ENCODE data around the gene PRKAG2.
"Not testable (repeated sequence)": the region's sequence is repeated elsewhere in the genome, so short reads cannot be mapped to it uniquely, and the experiment has no call there.

Gene PRKAG2

DNA sequence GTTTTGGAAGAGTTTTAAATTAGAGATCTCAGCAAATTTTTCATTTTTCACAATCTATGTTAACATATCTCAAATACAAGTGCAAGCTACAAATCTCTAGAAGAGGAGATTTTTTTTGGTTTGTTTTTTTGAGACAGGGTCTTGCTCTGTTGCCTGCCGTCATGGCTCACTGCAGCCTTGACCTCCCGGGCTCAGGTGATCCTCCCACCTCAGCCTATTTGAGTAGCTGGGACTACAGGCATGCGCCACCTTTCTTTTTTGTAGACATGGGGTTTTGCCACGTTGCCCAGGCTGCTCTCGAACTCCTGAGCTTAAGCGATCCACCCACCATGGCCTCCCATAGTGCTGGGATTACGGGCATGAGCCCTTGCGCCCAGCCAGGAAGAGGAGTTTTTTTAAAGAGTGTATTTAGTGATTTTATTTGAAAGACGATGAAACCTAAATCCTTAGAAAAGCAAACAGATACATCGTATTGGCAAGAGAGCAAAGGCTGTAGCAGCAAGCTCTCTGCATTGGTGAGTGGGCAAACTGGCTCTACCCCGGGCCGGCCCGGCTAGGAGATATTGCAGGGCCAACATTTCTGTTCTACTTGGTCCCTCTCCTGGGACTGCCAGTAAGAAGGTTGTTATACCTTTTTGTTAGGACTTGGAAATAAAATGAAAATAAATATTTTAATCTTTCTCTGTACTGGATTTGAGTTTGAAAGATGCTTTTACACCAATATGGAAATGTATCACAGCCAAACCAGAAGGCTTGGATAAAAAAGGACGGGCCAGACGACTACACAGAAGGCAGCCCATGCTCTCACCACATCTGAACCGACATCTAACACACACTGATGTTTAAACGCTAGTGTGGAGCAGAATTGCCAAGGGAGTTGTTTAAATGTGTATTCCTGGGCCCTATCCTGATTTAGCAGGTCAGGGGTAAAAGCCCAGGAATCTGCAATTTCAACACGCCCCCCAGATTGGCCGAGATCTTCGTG, 307.7 kb downstream of the PRKAG2 start:
- DNase-seq, result no peak

DNA sequence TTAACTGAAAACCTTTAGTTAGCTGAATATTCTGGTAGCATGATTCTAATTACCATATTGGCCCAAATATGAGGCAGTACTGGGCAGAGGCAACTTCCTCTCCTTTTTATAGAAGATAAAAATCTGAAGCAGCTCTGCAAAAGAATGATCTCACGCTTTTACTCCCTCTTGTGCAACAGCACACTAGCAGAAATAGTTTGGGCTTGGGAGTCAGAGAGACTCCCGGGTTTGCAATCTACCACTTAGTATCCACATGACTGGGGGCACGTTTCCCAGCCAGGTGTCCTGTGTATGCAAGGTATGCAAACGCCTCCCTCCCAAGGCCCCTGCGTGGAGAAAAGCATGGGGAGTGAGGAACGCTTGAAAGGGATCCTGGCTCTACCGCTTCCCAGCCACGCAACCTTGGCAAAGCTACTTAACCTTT, 310.0 kb downstream of the PRKAG2 start:
- DNase-seq, result no peak

DNA sequence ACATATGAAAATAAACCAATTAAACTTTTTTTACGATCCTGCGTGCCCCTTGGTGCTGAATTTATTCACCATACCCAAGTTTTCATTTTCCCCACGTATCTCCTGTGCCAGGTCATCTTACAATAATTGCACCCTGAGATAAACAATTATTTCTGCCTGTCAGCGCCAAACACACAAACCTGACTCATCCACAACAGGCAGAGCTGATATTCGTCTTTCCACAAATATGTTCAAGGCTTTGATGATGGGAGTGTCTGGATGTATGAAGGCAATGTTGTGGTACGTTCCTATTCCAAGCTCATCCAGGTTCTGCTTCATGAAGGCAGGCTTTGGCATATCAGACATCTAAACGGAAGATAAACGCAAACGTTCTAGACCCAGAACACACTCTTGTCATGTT, 311.4 kb downstream of the PRKAG2 start:
- no peak for DNase-seq

DNA sequence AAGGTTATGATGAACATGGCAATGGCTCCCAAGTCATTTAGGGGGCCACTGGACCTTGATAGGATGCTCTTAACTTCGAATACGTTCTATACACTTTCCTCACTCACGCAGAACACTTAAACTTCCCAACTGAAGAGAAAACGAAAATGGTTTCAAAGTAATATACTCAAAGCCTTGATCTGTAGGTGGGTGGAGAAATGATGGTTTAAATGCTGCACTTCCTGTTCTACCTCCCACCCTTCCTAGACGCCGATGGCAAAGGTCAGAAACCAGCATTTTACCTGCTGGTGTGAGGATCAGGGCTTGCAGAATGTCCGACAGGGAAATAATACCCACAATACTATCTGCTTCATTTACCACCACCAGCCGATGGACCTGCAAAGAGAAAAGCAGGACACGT, 316.7 kb downstream of the PRKAG2 start:
- no peak for DNase-seq

DNA sequence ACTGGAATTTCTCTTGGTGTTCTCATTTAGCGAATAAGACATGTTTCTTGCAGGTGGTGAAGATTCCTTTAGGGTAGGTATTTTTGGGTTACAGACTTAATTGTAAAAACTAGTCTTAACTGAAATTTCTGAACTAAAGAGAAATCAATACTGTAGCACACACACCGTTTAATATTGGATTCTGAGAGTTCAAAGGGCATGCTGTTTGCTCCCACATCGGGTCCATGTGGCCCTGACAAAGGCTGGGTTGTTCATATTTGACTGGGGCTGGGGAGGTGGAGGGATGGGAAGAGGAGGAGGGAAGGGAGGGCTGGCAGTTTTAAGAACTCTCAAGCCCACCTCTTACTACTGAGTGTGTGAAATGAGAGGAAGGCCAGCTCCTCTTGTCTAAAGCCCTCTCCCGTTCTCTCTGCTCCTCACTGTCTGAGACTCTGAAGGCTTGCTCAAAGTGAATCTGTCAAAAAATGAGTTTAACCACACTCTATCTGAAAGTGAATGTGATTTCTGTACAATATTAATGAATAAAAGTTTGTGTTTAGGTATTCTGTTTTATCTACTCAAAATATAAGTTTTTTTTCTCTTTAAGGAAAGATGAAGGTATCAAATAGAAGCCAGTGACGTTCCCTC, 317.2 kb downstream of the PRKAG2 start:
- no peak for DNase-seq

DNA sequence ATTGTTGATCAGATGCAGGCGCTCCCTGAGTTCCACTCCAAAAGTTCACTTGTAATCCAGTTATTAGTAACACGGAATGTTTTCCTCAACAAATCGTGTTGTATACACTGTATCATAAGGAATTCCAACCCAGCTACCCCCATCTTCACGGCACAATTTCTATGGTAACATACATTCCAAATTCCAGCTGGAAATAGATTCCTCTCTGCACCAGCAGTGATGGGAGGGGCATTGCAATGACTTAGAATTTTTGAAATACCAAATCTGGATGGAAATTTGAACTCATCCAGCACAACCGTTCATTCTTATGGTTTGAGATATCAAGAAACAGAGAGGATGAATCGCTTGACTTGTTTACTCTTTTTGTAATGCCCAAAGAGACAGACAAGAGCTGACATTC, 318.3 kb downstream of the PRKAG2 start:
- no peak for DNase-seq

DNA sequence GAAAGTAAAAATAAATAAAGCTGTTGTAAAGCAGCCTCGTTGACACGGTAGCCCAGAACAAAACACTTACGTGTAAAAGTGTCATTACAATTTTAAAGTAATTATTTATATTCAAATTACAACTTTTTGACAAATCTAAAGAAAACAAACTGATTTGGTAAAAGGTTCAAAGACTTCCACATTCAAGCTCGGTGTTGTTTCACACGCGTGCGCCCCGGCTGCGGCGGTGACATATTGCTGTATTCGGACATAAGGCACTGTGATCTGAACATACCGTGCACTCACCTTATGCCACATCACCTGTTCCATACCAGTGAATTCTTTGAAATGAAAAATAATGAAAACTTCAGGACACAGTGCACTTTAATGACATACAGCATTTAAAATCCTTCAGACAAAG, 320.3 kb downstream of the PRKAG2 start:
- DNase-seq, result no peak

DNA sequence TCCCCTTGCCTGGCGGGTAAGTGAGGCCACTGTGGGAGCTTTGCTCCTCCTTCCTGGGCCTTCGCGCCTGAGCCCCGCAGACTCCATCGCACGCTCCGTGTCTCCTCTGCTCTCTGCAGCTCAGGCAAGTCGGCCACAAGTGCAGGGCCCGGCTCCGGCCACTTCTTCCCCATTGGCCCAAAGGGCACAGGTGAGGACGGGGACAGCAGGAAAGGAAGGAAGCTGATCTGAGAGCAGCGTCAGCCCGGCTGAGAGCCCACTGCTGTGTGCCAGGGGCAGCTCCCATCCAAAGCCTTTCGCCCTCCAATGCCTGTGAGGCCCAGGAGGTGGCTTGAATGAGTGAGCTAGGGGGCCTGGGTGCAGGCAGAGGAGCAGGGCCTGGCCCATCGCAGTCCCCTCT, 323.6 kb downstream of the PRKAG2 start:
- no peak for DNase-seq

DNA sequence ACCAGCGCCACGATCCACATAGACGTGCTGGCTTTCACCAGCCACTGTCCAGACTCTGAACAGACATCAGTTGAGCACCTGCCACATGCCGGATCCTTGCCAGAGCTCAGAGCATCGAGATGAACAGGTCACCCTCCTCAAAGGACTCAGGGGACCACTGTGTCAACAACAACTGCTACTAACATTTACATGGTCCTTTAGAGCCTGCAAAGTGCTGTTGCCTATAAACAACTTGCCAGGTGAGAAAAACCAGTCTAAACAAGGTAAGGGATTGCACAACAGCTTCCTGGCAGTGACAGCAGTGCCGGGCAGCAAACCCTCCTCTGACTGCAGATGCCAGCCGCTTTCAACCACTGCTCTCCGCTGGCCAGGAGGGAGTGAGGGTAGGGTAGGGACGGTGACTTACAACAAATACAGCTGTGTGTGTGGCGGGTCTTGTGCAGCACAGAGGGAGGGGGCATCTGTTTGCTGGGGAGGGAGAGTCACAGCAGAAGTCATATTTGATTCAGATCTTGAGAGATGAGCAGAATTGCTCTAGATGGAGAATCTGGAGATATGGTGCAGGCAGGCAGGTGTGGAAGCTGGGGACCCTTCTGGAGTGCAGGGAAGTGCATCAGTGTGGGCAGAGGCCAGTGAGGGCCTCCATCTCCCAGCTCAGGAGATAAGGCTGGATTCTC, 324.4 kb downstream of the PRKAG2 start:
- no peak for DNase-seq

DNA sequence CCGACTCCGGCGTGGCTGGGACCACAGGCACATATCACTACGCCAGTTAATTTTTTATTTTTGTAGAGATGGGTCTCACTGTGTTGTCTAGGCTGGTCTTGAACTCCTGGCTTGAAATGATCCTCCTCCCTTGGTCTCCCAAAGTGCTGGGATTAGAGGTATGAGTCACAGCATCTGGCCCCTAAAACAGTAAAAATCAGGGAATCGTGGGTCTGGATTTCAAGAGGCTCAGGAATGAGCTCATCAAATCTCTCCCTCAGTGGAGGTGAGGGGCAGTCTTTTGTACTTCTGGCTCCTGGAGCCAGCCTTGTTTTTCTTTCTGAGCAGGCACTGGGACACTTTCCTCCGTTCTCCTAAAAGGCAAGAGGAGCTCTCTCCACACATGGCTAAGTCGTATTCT, 325.1 kb downstream of the PRKAG2 start:
- DNase-seq, result no peak

DNA sequence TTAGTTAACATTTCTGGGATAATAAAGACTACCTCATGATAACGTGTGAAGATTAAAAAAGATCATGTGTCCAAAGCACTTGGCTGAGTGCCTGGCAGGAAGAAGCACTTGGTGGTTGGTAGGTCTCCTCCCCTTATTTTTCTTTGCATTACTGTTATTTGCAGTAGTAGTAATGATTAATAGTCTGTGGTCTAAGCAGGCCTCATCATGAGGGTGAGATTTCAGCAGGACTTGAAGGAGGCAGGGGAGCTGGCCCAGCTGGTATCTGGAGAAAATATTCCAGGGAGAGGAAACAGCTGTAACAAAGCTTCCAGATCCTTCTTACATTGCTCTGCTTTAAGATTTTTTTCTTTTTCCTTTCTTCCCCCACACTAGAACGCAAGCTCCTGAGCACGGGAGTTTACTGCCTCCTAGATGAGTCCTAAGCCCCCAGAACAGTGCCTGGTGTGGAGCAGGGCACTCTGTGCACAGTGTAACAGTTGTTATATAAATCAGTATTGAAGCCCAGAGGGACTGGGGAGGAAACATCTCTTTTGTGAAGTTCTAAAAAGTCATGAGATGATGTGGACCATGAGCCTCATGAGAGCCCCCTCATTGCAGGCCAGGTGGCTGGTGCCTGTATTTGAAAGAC, 326.1 kb downstream of the PRKAG2 start:
- DNase-seq, result no peak

DNA sequence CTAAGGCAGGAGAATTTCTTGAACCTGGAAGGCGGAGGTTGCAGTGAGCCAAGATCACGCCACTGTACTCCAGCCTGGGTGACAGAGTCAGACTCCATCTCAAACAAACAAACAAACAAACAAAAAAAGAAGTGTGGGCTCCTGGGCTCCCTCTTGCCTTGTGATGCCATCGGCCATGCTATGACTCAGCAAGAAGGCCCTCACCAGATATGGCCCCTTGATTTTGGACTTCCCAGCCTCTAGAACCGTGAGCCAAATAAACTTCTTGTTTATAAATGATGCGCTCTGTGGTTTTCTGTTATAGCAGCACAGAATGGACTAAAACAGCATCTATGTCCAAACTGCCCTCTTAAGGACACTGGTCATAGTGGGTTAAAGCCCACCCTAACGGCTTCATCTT, 327.3 kb downstream of the PRKAG2 start:
- DNase-seq, result no peak

DNA sequence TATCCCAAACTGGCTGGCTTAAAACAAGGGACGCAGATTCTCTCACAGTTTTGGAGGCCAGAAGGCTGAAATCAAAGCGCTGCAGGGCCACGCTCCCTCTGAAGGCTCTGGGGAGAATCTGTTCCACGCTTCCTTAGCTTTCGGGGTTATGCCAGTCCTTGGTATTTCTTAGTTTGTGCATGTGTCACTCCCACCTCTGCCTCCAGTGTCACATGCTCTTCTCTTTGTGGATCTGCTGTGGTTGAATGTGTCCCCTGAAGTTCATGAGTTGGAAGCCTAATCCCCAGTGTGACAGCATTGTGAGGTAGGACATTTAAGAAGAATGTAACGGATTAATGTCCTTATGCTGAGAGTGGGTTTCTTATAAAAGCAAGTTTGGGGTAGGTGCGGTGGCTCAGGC, 327.8 kb downstream of the PRKAG2 start:
- no peak for DNase-seq

DNA sequence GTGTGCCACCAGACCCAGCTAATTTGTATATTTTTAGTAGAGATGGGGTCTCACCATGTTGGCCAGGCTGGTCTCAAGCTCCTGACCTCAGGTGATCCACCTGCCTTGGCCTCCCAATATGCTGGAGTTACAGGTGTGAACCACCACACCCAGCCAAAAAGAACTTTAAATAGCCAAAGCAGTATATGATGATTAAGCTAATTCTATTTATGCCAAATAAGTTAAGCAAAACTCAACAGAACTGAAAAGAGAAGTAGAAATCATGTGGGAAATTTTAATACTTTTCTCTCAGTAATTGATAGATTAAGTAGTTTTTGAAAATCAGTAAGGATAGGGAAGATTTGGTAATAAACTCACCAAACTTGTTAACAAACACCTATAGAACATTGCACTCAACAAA, 332.7 kb downstream of the PRKAG2 start:
- no peak for DNase-seq

DNA sequence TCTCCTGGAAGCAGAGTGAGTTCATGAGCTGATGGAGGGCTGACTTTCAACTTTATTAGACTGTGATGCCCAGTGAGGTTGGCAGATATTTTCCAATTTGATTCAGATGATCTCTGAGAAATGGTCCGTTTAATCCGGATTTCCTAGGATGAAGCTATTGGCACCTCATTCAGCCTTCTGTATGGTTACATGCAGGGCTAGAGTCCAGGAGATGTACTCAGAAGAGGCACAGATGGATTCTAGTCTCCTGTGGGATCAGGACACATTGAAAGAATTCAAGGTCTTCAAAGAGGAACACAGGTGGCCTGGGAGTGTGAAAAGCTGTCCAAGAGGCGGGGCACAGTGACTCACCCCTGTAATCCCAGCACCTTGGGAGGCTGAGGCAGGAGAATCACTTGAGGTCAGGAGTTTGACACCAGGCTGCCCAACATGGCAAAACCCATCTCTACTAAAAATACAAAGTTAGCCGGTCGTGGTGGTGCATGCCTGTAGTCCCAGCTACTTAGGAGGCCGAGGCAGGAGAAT, 334.2 kb downstream of the PRKAG2 start:
- DNase-seq, result no peak

DNA sequence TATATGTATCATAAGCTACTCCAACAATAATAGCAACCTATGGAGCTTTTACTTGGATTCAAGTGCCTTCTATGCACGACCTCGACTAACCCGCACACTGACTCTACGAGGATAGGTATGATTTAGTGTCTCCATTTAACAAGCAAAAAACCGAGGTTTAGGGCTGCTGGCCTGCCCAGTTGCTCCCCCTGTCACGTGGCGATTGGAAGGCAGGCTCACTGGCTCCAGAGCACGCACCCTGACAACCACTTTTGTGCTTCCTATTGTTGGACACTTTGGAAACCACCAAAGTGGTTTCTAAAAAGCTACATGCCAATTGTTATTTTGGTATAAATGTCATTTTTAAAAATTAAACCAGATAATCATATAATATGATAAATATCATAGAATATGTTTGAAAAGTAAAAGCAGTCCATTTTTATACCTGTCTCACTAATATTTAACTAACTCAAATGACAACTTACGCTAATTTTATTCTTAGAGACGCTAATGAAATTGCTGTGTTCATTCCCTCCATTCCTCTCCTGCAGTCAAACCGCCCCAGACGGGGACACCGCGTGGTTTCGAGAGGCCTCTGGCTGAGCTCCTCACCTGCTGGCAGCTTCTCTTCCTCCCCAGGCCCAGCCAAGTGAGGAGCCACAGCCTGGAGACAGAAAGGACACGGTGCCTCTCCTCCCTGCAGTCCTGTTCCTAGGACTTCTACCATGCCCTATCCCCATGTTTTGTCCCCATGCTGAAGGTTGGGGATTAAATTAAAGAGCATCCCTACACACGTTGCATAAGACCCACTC, 335.0 kb downstream of the PRKAG2 start:
- DNase-seq, result no peak

DNA sequence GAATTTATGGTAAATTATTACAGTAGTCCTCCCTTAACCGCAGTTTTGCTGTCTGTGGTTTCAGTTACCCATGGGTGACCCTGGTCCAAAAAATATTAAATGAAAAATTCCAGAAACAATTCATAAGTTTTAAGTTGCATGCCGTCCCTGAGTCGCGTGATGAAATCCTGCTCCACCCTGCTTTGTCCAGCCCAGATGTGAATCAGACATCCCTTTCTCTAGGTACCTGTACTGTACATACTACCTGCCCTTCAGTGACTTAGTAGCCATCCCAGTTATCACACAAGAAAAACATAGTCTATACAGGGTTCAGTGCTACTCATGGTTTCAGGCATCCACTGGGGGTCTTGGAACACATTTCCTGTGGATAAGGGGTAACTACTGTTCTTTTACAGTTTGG, 336.8 kb downstream of the PRKAG2 start:
- DNase-seq, result no peak

DNA sequence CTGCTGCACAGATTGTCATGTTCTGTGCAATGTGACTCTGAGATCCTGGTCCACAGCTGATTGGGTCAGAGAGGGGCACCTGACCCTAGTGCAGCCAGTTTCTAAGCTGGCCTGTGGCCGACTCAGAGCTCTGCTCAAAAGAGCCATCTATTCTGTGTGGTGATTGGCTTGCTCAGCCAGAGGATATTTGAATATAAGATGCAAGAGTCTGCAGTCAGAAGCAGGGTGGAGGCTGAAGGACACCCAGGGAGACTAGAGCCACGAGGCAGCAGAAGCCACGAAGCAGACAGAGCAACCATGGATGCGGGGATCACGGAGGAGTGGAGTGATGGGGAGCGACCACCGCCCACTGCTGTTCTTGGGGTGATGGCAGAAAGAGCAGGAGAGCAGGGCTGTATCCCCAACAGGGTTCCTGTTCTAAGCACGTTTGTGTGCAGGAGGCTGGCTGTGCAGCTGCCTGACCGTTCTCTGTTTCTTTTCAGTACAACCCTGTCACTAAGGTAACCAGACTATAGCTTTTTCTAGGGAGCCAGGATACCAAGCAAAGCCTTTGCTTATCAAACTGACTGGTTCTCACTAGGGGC, 337.7 kb downstream of the PRKAG2 start:
- no peak for DNase-seq

DNA sequence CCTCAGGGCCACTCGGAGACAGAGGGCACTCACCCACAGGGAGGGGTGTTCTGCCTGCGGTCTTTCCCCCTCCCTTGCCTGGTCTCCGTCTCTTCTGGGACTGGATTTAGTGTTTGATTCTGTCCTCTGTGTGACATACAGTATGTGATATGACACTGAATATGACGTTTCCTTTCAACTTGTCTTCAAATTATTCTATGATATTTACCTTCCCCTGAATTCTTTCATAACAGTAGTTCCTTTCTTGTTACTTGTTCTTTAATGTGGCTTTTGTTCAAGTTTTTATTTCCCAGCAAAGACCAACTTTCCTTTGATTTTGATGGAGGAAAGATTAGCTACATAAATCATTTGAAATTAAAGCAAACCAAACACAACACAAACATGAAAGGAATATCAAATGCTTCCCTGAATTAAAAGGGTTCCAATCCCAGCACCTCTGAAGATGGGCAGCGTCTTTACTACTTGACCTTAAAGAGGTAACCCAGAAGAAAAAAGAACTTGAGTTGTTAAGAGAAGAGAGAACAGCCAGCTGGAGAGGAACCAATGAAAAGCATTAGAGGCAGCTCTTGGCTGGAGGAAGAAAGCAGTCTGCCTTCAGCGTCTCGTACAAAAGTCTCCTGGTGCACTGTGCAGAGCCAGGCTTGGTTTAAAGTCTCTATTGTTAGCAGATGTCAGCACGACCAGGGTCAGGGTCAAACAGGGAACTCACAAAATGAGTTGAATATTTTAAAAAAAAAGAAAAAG, 338.9 kb downstream of the PRKAG2 start:
- DNase-seq, result no peak

DNA sequence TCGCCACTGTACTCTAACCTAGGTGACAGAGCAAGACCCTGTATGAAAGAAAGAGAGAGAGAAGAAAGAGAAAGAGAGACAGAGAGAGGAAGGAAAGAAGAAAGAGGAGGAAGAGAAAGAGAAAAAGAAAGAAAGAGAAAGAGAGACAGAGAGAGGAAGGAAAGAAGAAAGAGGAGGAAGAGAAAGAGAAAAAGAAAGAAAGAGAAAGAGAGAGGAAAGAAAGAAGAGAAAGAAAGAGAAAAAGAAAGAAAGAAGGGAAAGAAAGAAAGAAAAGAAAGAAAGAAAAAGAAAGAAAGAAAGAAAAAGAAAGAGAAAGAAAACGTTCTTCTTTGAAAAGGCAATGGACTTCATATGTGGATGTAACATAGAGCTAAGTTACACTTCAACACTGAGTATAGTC, 340.7 kb downstream of the PRKAG2 start:
- DNase-seq, result not testable (repeated sequence)

DNA sequence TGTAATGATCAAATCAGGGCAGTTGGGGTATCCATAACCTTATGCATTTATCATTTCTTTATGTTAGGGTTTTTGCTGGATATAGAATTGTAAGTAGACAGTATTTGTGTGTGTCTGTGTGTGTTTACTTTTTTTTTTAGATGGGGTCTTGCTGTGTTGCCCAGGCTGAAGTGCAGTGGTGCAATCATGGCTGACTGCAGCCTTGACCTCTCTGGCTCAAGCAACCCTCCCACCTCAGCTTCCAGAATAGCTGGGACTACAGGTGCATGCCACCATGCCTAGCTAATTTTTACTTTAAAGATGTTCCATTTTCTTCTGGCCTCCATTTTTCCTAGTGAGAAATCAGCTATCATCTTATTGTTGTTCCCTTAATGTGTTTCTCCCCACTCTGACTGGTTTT, 347.1 kb downstream of the PRKAG2 start:
- no peak for DNase-seq

Data from activated T-cell treated with anti-CD3 and anti-CD28 coated beads, Interleukin-2, amount 50 U/mL, for 48 hours (primary cell).